GM21447 (cell line): ENCODE results near the gene STPG1.

Source experiments
- ATAC-seq: cut with Tn5 transposase; IDR thresholded peaks from one replicate; pipeline ENCODE4 v1.9.1; 2021; ENCODE audit not compliant: unreplicated experiment

Gene STPG1

DNA sequence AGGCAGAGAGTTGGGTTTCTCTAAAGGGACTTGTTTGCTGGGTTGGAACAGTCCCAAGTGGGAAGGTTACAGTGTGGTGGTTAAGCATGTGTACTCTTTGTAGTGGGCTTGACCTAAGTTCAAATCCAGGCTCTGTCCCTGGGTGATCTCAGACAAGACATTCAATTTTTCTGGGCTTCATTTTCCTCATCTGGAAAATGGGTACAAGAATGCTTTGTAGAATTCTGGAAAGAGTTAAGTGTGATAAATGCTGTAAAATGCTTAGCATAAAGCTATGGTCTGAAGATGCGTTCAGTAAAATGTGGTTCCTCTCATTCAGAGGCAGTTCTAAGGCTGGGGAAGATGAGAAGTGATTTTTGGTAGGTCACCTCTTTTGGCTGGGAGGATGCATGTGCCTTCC is 93.6 kb downstream of the STPG1 start:
- no peak for ATAC-seq

DNA sequence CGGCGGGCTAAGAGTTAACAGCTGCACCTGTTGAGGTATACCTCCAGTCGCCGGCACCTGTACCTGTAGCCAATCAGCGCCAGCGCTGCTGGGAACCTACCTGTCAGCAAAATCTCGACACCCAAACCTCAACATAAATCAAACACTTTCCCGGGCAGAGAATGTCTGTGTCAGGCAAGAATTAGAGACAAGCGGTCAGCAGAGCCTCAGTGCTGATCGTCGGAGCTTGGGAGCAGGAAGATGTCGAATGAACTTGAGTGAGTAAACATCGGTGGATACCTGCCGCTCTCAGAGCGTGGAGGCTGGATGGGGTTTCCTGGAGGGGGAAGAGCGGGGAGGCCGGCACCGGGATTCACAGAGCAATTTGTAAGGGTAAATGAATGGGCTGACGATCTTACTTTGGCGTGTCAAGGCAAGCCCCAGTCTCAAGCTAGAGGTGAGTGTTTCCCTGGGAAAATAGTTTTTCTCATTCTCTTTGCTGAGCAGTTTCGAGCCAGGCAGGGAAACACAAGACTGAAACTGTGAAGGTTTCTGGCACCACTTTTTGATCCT is 94.2 kb downstream of the STPG1 start, which contains the start of gene GRHL3:
GRHL3 (plus strand) TSS at position 46 of the 552 bp plus-strand sequence; CDS start at position 241, 195 bp downstream.
- no peak for ATAC-seq

- ATAC-seq = no peak
These were observed 94.8 kb downstream of the STPG1 start for GRCh38 chr1:24318615-24319311.

DNA sequence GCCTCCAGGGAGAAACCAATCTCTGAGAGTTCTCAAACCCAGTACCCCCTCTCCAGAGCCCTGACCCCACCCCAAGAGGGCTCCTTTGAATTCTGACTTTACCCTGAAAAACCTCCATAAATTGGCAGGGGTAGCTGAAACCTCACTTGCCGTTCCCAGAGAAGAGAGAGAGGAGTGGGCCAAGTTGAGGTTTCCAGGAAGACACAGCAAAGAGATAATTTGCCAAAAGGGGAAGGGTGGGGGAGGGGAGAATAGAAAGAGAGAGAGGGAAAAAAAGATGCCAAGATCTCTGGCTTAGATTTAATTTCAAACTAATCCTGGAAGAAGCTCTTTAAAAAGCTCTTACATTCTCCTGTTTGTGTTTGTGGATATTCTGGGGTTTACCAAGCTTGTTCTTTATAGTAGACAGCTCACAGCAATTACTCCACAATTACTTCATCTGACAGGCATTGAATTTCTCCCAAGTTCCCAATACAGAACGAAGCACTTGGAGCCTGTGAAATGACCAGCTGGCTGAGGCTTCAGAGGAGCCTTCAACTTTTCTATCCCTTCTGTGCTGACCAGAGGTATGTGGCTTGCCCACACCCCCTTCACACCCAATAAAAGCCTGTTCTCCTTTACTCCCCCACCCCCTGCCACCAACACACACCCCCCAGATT is 95.5 kb downstream of the STPG1 start:
- ATAC-seq = no peak

- no peak for ATAC-seq
These were observed 96.5 kb downstream of the STPG1 start for GRCh38 chr1:24317081-24317480.

- no peak for ATAC-seq
These were observed 96.9 kb downstream of the STPG1 start for GRCh38 chr1:24316645-24317044.

- no peak for ATAC-seq
These were observed 98.2 kb downstream of the STPG1 start for GRCh38 chr1:24315391-24315790.

DNA sequence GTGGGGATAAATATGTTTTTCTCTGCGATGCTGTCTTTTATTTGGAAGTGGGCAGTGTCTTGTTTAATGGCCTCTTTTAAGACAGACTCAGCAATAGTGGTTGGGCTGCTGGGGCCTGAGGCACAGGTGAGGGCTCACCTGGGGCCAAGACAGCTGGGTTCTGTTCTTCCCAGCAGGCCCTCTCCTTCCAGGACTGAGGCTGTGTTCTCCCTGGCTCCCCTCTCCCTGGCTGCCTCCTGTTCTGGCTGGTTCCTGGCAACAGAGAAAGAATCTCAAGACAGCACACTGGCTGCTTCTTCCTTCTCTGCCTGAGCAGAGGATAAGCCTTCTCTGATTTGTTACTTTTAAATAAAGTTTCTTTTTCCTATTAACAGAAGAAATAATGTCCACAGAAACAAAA is 101.8 kb downstream of the STPG1 start:
- ATAC-seq = no peak

DNA sequence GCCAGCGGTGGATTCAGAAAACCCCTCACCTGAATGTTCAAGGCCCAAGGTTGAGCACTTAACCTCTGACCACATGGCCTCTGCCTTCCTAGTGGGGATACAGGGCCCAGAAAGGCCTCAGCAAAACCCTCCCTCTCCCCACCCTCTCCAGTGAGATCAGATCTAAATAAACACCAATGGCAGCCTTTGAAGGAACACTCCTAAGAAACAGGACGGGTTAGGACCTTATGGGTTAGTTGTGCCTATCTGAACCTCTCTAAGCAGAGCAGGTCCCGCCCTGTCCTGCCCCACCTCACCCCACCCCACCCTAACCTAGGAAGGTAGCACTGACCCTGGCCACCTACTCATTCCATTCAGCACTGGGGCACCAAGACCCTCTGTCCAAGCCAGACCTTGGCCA is 102.3 kb downstream of the STPG1 start:
- no peak for ATAC-seq

DNA sequence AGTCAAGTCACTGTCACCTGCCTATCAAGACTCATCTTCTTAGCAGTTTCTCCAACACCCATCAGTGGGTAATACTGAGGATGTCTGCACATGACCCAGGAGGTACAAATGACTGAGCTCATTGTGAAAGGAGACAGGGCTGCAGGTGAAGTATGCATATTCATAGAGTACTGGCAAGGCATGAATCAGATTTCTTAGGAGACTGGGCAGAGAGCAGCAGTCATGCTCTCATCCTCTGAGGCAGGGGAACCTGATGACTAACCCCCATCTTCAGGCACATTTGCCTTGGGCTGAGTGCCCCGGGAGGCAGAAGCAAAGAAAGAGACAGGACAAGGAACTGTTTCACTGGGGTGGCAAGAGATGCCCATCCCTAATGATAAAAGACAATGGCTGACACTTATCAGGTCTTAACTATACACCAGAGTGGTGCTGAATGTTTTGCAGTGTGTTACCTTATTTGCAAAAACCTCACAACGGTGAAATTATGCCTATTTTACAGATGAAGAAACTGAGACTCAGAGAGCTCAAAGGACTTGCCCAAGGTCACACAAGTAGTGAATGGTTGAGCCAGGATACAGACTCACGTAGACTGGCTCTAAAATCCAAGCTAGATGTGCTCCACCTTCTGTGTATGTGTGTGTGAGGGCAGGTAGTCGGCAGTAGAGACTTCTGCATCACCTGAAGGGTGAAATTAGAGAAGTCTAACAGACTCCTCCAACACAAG is 103.7 kb downstream of the STPG1 start:
- ATAC-seq = no peak

DNA sequence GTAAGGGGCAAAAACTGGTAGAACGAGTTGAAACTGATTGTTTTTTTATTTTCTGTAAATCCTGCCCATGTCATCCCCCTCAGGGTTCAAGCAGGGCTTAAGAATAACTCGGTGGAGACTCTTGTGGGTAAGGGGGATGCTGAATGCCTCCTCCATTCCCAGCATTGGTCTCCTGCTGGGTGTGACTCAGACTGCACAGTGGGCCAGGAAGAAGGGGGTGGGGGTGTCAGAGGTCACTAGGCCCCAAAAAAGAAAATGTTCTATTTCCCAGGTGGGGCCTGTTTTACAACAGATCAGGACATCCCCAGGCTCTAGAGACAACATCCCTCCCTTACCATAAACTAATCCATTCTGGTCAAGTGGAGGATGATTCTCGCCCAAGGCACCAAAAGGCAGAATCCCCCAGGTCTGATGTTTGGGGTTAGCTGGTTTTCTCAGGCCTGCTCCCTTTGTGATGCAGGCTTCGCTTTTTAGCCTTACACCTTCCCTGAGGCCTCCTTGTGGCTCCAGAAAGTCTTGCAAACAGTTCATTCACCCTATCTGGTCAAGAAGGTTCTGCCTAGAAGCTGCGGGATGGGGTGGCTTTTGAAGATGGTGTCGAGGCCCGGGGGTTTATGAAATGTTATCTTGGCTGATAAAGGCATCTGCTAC is 105.1 kb downstream of the STPG1 start:
- no peak for ATAC-seq
